Large intestine (tissue), 1 donor: ENCODE measurements around the gene FLT3. TPM values are rescaled to one million over a fixed set of nuclear protein-coding genes. Genes with fewer than 3 reads are reported as not detected.

Experiments used
- polyA plus RNA-seq: library from polyadenylated mRNA; unstranded; fragments of 120-200 nt; gene quantifications from one replicate; pipeline ENCODE4 v1.2.1, GENCODE V29; 2013

FLT3 gene
- polyA plus RNA-seq, 1 donor: 1.1 TPM

Other genes starting within 250 kb of the FLT3 start
- gene PDX1, start 180.6 kb downstream of the FLT3 start, polyA plus RNA-seq: 20.0 TPM
- 132 TPM for gene CDX2, start 131.3 kb downstream of the FLT3 start, polyA plus RNA-seq
- gene URAD, start 111.9 kb downstream of the FLT3 start, polyA plus RNA-seq: 47.1 TPM
- 37.1 TPM for gene PAN3, start 38.0 kb upstream of the FLT3 start, polyA plus RNA-seq